DND-41 (cell line): ENCODE measurements around the gene MANBA.

Experiments used
- CTCF ChIP-seq: IDR thresholded peaks from 2 replicates; pipeline ENCODE4 v1.5.1; 2012; ENCODE audit warnings: borderline replicate concordance, low read length, moderate library complexity, mild to moderate bottlenecking; ENCODE audit not compliant: poor library complexity, severe bottlenecking; ENCODE audit errors: extremely low read depth
- EZH2 ChIP-seq: IDR thresholded peaks from 3 replicates; pipeline ENCODE4 v1.6.1; 2012; ENCODE audit warnings: borderline replicate concordance, low read depth, mild to moderate bottlenecking, moderate library complexity, low read length, inconsistent platforms; ENCODE audit not compliant: severe bottlenecking

- TF ChIP-seq EZH2, result no peak
- no peak for TF ChIP-seq CTCF
Observed at GRCh38 chr4:102726068-102726467, 34.7 kb downstream of the MANBA start.
